Immature natural killer cell (primary cell): Measurements from ENCODE around the gene FGD4. TPM values are rescaled to one million over a fixed set of nuclear protein-coding genes. Genes with fewer than 3 reads are reported as not detected.

Experiments used
- DNase-seq, 3 donors: peaks; one replicate each; pipeline ENCODE4 v3.0.0; 2022; ENCODE audit warnings: mixed read lengths in 1 of 3
- H3K27ac Mint-ChIP-seq, 6 donors: one replicate each; pipeline ENCODE4 v1.8.0; 2020; ENCODE audit warnings: mixed read lengths in 6 of 6, mild to moderate bottlenecking in 5 of 6, inconsistent platforms in 4 of 6, moderate library complexity in 3 of 6
- H3K27me3 Mint-ChIP-seq, 3 donors: one replicate each; pipeline ENCODE4 v1.8.0; 2020 to 2021; ENCODE audit warnings: low read depth in 3 of 3, mild to moderate bottlenecking in 3 of 3, mixed read lengths in 3 of 3, moderate library complexity in 3 of 3, inconsistent platforms in 1 of 3
- H3K36me3 Mint-ChIP-seq, 3 donors: one replicate each; pipeline ENCODE4 v1.8.0; 2020; ENCODE audit warnings: mixed read lengths in 3 of 3, inconsistent platforms in 2 of 3, mild to moderate bottlenecking in 2 of 3
- H3K4me1 Mint-ChIP-seq, 2 donors: one replicate each; pipeline ENCODE4 v1.8.0; 2020; ENCODE audit warnings: inconsistent platforms in 2 of 2, mild to moderate bottlenecking in 2 of 2, mixed read lengths in 2 of 2, moderate library complexity in 1 of 2
- H3K4me3 Mint-ChIP-seq, 5 donors: one replicate each; pipeline ENCODE4 v1.8.0; 2020; ENCODE audit warnings: mild to moderate bottlenecking in 5 of 5, mixed read lengths in 5 of 5, inconsistent platforms in 3 of 5, moderate library complexity in 3 of 5
- H3K9me3 Mint-ChIP-seq, 6 donors: one replicate each; pipeline ENCODE4 v1.8.0; 2020; ENCODE audit warnings: mild to moderate bottlenecking in 6 of 6, mixed read lengths in 6 of 6, inconsistent platforms in 4 of 6, moderate library complexity in 3 of 6
- polyA plus RNA-seq, 3 donors: library from polyadenylated mRNA; unstranded; fragments of 300-500 nt; fragmentation: Illumina TruSeq; gene quantifications; one replicate each; pipeline ENCODE4 v1.2.3, GENCODE V29; 2021

The FGD4 gene
- polyA plus RNA-seq, result 1 to 10 TPM in 1 of 3 donors, under 1 TPM in 2; 0.12 to 2.3 (median 0.39) TPM

GRCh38 chr12:32399370-32400113 lies at the start of gene FGD4:
Gene FGD4, plus strand, starts transcription at chr12:32399558.
- peak within 1 kb of the TSS in 2 of 6 donors; percentile 30 to 50 for H3K27ac Mint-ChIP-seq
- H3K4me1 Mint-ChIP-seq, result peaks cover 13% of the 10 kb centered on the region in 2 donors
- peak; percentile 37 to 47 (median 46) for DNase-seq
- H3K9me3 Mint-ChIP-seq, result no peaks in the 10 kb centered on the region
- H3K36me3 Mint-ChIP-seq, result no peaks in the 10 kb centered on the region
- peak within 1 kb of the TSS; percentile 81 to 91 (median 86) for H3K4me3 Mint-ChIP-seq
- peaks cover 0 to 14% (median 8%) of the 10 kb centered on the region in 3 donors for H3K27me3 Mint-ChIP-seq

- no peaks in the 10 kb centered on the region for H3K9me3 Mint-ChIP-seq
- no peaks in the 10 kb centered on the region for H3K4me1 Mint-ChIP-seq
- DNase-seq, result no peak
- no peak overlapping the region for H3K4me3 Mint-ChIP-seq
- H3K36me3 Mint-ChIP-seq, result peaks cover 0 to 4% (median 3%) of the 10 kb centered on the region in 3 donors
- no peak overlapping the region for H3K27ac Mint-ChIP-seq
- H3K27me3 Mint-ChIP-seq, result no peaks in the 10 kb centered on the region
Measured at GRCh38 chr12:32353540-32353939, 45.8 kb upstream of the FGD4 start.

- no peak for DNase-seq
- Mint-ChIP-seq H3K36me3 (no peaks in the 10 kb centered on the region), H3K27ac (no peak overlapping the region), H3K27me3 (no peaks in the 10 kb centered on the region), H3K4me3 (no peak overlapping the region), H3K9me3 (no peaks in the 10 kb centered on the region), H3K4me1 (no peaks in the 10 kb centered on the region)
Measured at GRCh38 chr12:32357601-32358249, 41.6 kb upstream of the FGD4 start.

GRCh38 chr12:32360956-32361355 lies 38.4 kb upstream of the FGD4 start:
- no peak for DNase-seq
- no peak overlapping the region for H3K27ac Mint-ChIP-seq
- no peaks in the 10 kb centered on the region for H3K36me3 Mint-ChIP-seq
- H3K4me3 Mint-ChIP-seq, result no peak overlapping the region
- peaks cover 0 to 1% (median 0%) of the 10 kb centered on the region in 3 donors for H3K27me3 Mint-ChIP-seq
- H3K9me3 Mint-ChIP-seq, result no peaks in the 10 kb centered on the region
- no peaks in the 10 kb centered on the region for H3K4me1 Mint-ChIP-seq

- Mint-ChIP-seq H3K36me3 (no peaks in the 10 kb centered on the region), H3K27me3 (peaks cover 0 to 1% (median 0%) of the 10 kb centered on the region in 3 donors), H3K4me1 (no peaks in the 10 kb centered on the region), H3K4me3 (no peak overlapping the region), H3K27ac (no peak overlapping the region), H3K9me3 (no peaks in the 10 kb centered on the region)
- no peak for DNase-seq
Measured at GRCh38 chr12:32362892-32363291, 36.5 kb upstream of the FGD4 start.

- DNase-seq, result peak; percentile 7 to 31 (median 28)
- Mint-ChIP-seq H3K36me3 (no peaks in the 10 kb centered on the region), H3K4me3 (no peak overlapping the region), H3K9me3 (no peaks in the 10 kb centered on the region), H3K27ac (no peak overlapping the region), H3K4me1 (no peaks in the 10 kb centered on the region), H3K27me3 (peaks cover 0 to 1% (median 0%) of the 10 kb centered on the region in 3 donors)
Measured at GRCh38 chr12:32365473-32366064, 33.8 kb upstream of the FGD4 start.

- DNase-seq, result no peak
- no peaks in the 10 kb centered on the region for H3K4me1 Mint-ChIP-seq
Measured at GRCh38 chr12:32366714-32367113, 32.6 kb upstream of the FGD4 start.

GRCh38 chr12:32367381-32367780 lies 32.0 kb upstream of the FGD4 start:
- no peak for DNase-seq
- Mint-ChIP-seq H3K4me1 (no peaks in the 10 kb centered on the region), H3K27me3 (peaks cover 0 to 1% (median 0%) of the 10 kb centered on the region in 3 donors), H3K4me3 (no peak overlapping the region), H3K9me3 (no peaks in the 10 kb centered on the region), H3K36me3 (no peaks in the 10 kb centered on the region), H3K27ac (peak overlapping the region in 1 of 6 donors; percentile 19)

More at GRCh38 chr12:32366714-32367113, 32.6 kb upstream of the FGD4 start:
- Mint-ChIP-seq H3K27me3 (peaks cover 0 to 1% (median 0%) of the 10 kb centered on the region in 3 donors), H3K9me3 (no peaks in the 10 kb centered on the region), H3K4me3 (no peak overlapping the region), H3K27ac (no peak overlapping the region), H3K36me3 (no peaks in the 10 kb centered on the region)

GRCh38 chr12:32369202-32369601 lies 30.2 kb upstream of the FGD4 start:
- no peaks in the 10 kb centered on the region for H3K9me3 Mint-ChIP-seq
- peaks cover 0 to 1% (median 0%) of the 10 kb centered on the region in 3 donors for H3K27me3 Mint-ChIP-seq
- no peaks in the 10 kb centered on the region for H3K4me1 Mint-ChIP-seq
- H3K4me3 Mint-ChIP-seq, result no peak overlapping the region
- DNase-seq, result no peak
- no peak overlapping the region for H3K27ac Mint-ChIP-seq
- H3K36me3 Mint-ChIP-seq, result no peaks in the 10 kb centered on the region

GRCh38 chr12:32377344-32378055 lies 21.9 kb upstream of the FGD4 start:
- Mint-ChIP-seq H3K27me3 (peaks cover 1 to 3% (median 2%) of the 10 kb centered on the region in 3 donors), H3K4me3 (no peak overlapping the region), H3K9me3 (no peaks in the 10 kb centered on the region), H3K27ac (no peak overlapping the region), H3K36me3 (no peaks in the 10 kb centered on the region), H3K4me1 (no peaks in the 10 kb centered on the region)
- no peak for DNase-seq

- Mint-ChIP-seq H3K27ac (no peak overlapping the region), H3K27me3 (peaks cover 1 to 3% (median 2%) of the 10 kb centered on the region in 3 donors), H3K4me3 (no peak overlapping the region), H3K4me1 (no peaks in the 10 kb centered on the region), H3K36me3 (no peaks in the 10 kb centered on the region), H3K9me3 (no peaks in the 10 kb centered on the region)
- no peak for DNase-seq
Measured at GRCh38 chr12:32379213-32379612, 20.1 kb upstream of the FGD4 start.

GRCh38 chr12:32379667-32380066 lies 19.7 kb upstream of the FGD4 start:
- no peak overlapping the region for H3K27ac Mint-ChIP-seq
- DNase-seq, result no peak
- no peaks in the 10 kb centered on the region for H3K36me3 Mint-ChIP-seq
- H3K4me1 Mint-ChIP-seq, result no peaks in the 10 kb centered on the region
- no peaks in the 10 kb centered on the region for H3K9me3 Mint-ChIP-seq
- peaks cover 3 to 4% (median 3%) of the 10 kb centered on the region in 3 donors for H3K27me3 Mint-ChIP-seq
- H3K4me3 Mint-ChIP-seq, result no peak overlapping the region

- Mint-ChIP-seq H3K4me1 (no peaks in the 10 kb centered on the region), H3K9me3 (no peaks in the 10 kb centered on the region), H3K27ac (no peak overlapping the region), H3K27me3 (peaks cover 4 to 5% (median 5%) of the 10 kb centered on the region in 3 donors), H3K4me3 (no peak overlapping the region), H3K36me3 (no peaks in the 10 kb centered on the region)
- no peak for DNase-seq
Measured at GRCh38 chr12:32382226-32382625, 17.1 kb upstream of the FGD4 start.
